ENCODE data around the gene IARS1.

- TF ChIP-seq CTCF (IDR thresholded peaks at IDR 0.05; ENCODE audit: poor library complexity, severe bottlenecking) (no peak), TAF1 (IDR thresholded peaks at IDR 0.05; ENCODE audit: low read depth) (no peak)
Observed at GRCh38 chr9:92279302-92279701, 14.2 kb downstream of the IARS1 start.
